Measurements from ENCODE around the gene IFT57. TPM values are rescaled to one million over a fixed set of nuclear protein-coding genes. Genes with fewer than 3 reads are reported as not detected.

The IFT57 gene
- total and polyA plus RNA-seq, 10 of the 15 experiments (the other 5 are each of a cell fraction or from before 2014, with no cell fraction given): 1.8 to 25.0 (median 7.5) TPM

GRCh38 chr3:108202834-108203233, 19.4 kb downstream of the IFT57 start (continued):
- TF ChIP-seq, protein P1, sequence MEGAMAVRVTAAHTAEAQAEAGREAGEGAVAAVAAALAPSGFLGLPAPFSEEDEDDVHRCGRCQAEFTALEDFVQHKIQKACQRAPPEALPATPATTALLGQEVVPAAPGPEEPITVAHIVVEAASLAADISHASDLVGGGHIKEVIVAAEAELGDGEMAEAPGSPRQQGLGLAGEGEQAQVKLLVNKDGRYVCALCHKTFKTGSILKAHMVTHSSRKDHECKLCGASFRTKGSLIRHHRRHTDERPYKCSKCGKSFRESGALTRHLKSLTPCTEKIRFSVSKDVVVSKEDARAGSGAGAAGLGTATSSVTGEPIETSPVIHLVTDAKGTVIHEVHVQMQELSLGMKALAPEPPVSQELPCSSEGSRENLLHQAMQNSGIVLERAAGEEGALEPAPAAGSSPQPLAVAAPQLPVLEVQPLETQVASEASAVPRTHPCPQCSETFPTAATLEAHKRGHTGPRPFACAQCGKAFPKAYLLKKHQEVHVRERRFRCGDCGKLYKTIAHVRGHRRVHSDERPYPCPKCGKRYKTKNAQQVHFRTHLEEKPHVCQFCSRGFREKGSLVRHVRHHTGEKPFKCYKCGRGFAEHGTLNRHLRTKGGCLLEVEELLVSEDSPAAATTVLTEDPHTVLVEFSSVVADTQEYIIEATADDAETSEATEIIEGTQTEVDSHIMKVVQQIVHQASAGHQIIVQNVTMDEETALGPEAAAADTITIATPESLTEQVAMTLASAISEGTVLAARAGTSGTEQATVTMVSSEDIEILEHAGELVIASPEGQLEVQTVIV (IDR thresholded peaks at IDR 0.05; ENCODE audit: borderline replicate concordance, partially characterized antibody): no peak
- no peak for TF ChIP-seq BACH1 (IDR thresholded peaks at IDR 0.05; ENCODE audit: borderline replicate concordance)
- TF ChIP-seq RAD21 (IDR thresholded peaks at IDR 0.05; ENCODE audit: insufficient read depth, low read depth, low read length): no peak
- TF ChIP-seq STAT3 (IDR thresholded peaks at IDR 0.05; ENCODE audit: low read depth, low read length): no peak
- TF ChIP-seq JUND (IDR thresholded peaks at IDR 0.05; ENCODE audit: low read depth, low read length): no peak
- no peak for TF ChIP-seq IKZF2 (IDR thresholded peaks at IDR 0.05)
- TF ChIP-seq ZNF274 (IDR thresholded peaks at IDR 0.05; ENCODE audit: insufficient read depth, insufficient read length): no peak

GRCh38 chr3:108202080-108202479, 20.1 kb downstream of the IFT57 start:
- in situ Hi-C loops (cut with MboI): no loop called here
- ChIA-PET RAD21 (ENCODE audit: unreplicated experiment) (no interaction called here), POLR2A (no interaction called here), CTCF (interaction anchor here (0.9 to 1.1 kb wide), 3 partner anchors 9 to 560 kb away, joined by 3 to 4 read pairs (median 4); no protein-coding TSS in a partner anchor), SMC1A (ENCODE audit: uncharacterized antibody, unreplicated experiment) (interaction anchor here (1.0 to 1.1 kb wide), 3 partner anchors 30 to 273 kb away, joined by 3 read pairs; no protein-coding TSS in a partner anchor)
- Histone ChIP-seq H3K4me2 (ENCODE audit: control insufficient read depth, insufficient read depth) (no peak overlapping the region), H3K4me3 (no peak overlapping the region), H3K4me1 (ENCODE audit: control insufficient read depth, insufficient read depth, low read length) (no peaks in the 10 kb centered on the region; the same call in 1 of the 2 replicates), H2AFZ (ENCODE audit: control insufficient read depth, low read depth, low read length) (no peak overlapping the region), H3K9me3 (replicated peaks; ENCODE audit: control insufficient read depth, insufficient read depth, low read length) (no peaks in the 10 kb centered on the region), H3K27ac (ENCODE audit: control insufficient read depth, insufficient read depth) (no peak overlapping the region), H3K79me2 (ENCODE audit: control insufficient read depth, insufficient read depth, low read length) (no peaks in the 10 kb centered on the region), H3K27me3 (replicated peaks in 1 of 2; ENCODE audit: control insufficient read depth in 2 of 2, insufficient read depth in 2 of 2, low read length in 1 of 2) (no peaks in the 10 kb centered on the region), H3K9ac (ENCODE audit: control insufficient read depth, insufficient read depth, low read length) (no peak overlapping the region), H3K36me3 (ENCODE audit: control insufficient read depth in 2 of 2, insufficient read depth in 2 of 2, low read length in 1 of 2) (no peaks in the 10 kb centered on the region), H4K20me1 (ENCODE audit: control insufficient read depth, insufficient read depth) (no peaks in the 10 kb centered on the region)
- no peak for FAIRE-seq
- intact Hi-C loops (cut with micrococcal nuclease; ENCODE audit: unreplicated experiment): no loop called here
- no peak for ATAC-seq
- TF ChIP-seq EZH2 (IDR thresholded peaks at IDR 0.05; ENCODE audit: borderline replicate concordance, control insufficient read depth, low read depth, low read length) (no peak), POU2F2 (IDR thresholded peaks at IDR 0.05; ENCODE audit: borderline replicate concordance, low read depth, low read length) (0 out of 3 replicates have a peak, but pooled peaks have one; percentile 30)
- 4% methylated on average over 4 of the region's 4 CpGs for WGBS (ENCODE audit: insufficient coverage, insufficient replicate concordance, low lambda C conversion rate, missing lambda C conversion rate)
- no TSS peak for BruUV-seq (replicated peaks)
- no peak for DNase-seq (ENCODE audit: low read depth, low spot score)
